ENCODE results near the gene ATG10. TPM values are rescaled to one million over a fixed set of nuclear protein-coding genes. Genes with fewer than 3 reads are reported as not detected.

Gene ATG10
- total and polyA plus RNA-seq, 2 experiments from 2014 or later = 12.5 to 17.7 TPM

GRCh38 chr5:82167372-82167935 is 195.6 kb downstream of the ATG10 start:
- H3K4me3 ChIP-seq = no peak overlapping the region
- Mint-ChIP-seq H3K9me3 (no peaks in the 10 kb centered on the region), H3K36me3 (ENCODE audit: low read depth) (no peaks in the 10 kb centered on the region), H3K4me3 (no peak overlapping the region), H3K27me3 (ENCODE audit: insufficient read depth, low read depth, poor library complexity) (no peaks in the 10 kb centered on the region), H3K27ac (no peak overlapping the region), H3K4me1 (peaks cover 38% of the 10 kb centered on the region)
- no peaks in the 10 kb centered on the region for H3K27me3 ChIP-seq (ENCODE audit: insufficient read depth)
- 0 out of 2 replicates have a peak overlapping the region, but pooled peaks have one; percentile 2 for H3K4me2 ChIP-seq
- ATAC-seq = no peak
- H3K9me2 ChIP-seq (ENCODE audit: insufficient read depth) = no peaks in the 10 kb centered on the region; the same call in 1 of the 2 replicates
- H3K4me1 ChIP-seq (ENCODE audit: insufficient read depth) = peaks cover 50% of the 10 kb centered on the region
- H3K36me3 ChIP-seq (ENCODE audit: insufficient read depth) = no peaks in the 10 kb centered on the region
- DNase-seq (ENCODE audit: low spot score) = no peak
- no peak overlapping the region; the same call in 1 of the 2 replicates for H3K27ac ChIP-seq (ENCODE audit: low read depth)
- H3K79me2 ChIP-seq (replicated peaks; ENCODE audit: insufficient read depth) = no peaks in the 10 kb centered on the region
- H4K20me1 ChIP-seq (replicated peaks; ENCODE audit: insufficient read depth) = no peaks in the 10 kb centered on the region
- H3F3A ChIP-seq (replicated peaks; ENCODE audit: low read depth) = no peaks in the 10 kb centered on the region
- TF ChIP-seq JUNB (IDR thresholded peaks at IDR 0.05; ENCODE audit: unreplicated experiment) (no peak), EZH2 (IDR thresholded peaks at IDR 0.05; ENCODE audit: low read depth, unreplicated experiment) (no peak), NANOG (IDR thresholded peaks at IDR 0.05; ENCODE audit: borderline replicate concordance) (no peak), ZNF114 (CRISPR knock-in tag; IDR thresholded peaks at IDR 0.05) (no peak), ZNF331 (CRISPR knock-in tag; IDR thresholded peaks at IDR 0.05; ENCODE audit: low read depth) (no peak), ZNF462 (CRISPR knock-in tag; IDR thresholded peaks at IDR 0.05) (no peak)
- TF ChIP-seq, protein P1, sequence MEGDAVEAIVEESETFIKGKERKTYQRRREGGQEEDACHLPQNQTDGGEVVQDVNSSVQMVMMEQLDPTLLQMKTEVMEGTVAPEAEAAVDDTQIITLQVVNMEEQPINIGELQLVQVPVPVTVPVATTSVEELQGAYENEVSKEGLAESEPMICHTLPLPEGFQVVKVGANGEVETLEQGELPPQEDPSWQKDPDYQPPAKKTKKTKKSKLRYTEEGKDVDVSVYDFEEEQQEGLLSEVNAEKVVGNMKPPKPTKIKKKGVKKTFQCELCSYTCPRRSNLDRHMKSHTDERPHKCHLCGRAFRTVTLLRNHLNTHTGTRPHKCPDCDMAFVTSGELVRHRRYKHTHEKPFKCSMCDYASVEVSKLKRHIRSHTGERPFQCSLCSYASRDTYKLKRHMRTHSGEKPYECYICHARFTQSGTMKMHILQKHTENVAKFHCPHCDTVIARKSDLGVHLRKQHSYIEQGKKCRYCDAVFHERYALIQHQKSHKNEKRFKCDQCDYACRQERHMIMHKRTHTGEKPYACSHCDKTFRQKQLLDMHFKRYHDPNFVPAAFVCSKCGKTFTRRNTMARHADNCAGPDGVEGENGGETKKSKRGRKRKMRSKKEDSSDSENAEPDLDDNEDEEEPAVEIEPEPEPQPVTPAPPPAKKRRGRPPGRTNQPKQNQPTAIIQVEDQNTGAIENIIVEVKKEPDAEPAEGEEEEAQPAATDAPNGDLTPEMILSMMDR (conservative IDR thresholded peaks at IDR 0.05; ENCODE audit: low read depth in 2 of 2) = no peak
- H2AFZ ChIP-seq = no peak overlapping the region
